ENCODE measurements around the gene ZSCAN1. TPM values are rescaled to one million over a fixed set of nuclear protein-coding genes. Genes with fewer than 3 reads are reported as not detected.

The ZSCAN1 gene
- total RNA-seq (1 to 10 TPM; 1.1 to 1.7 TPM), polyA plus RNA-seq (under 1 TPM; 0.30 to 0.63 TPM)
- long read RNA-seq, donor 1: 0 reads
- long read RNA-seq, donor 2: 0 reads
- long read RNA-seq, donor 3: 0 reads
- long read RNA-seq, donor 4: 0 reads
- long read RNA-seq, donor 5, partial matches to known transcripts: 0 of 1 reads
- long read RNA-seq, donor 5, other reads (novel, unspliced or antisense): 0 of 1 reads

- ATAC-seq (ENCODE audit: insufficient read depth, low FRiP score): no peak
- WGBS, 2 donors: 0 to 5% methylated on average over 63 to 101 of the region's 101 CpGs
- H3K27ac ChIP-seq (ENCODE audit: low read depth in 1 of 2, low read length in 1 of 2): peak within 1 kb of the TSS in 1 of 2 donors; percentile 72
- peak within 1 kb of the TSS; percentile 56 for H3K4me3 ChIP-seq
- peak; percentile 97 to 98 (median 98) for DNase-seq
- H3K9me3 ChIP-seq (ENCODE audit: control insufficient read depth in 4 of 4, insufficient read depth in 3 of 4, low read length in 3 of 4): peaks cover 0 to 64% (median 0%) of the 10 kb centered on the region in 4 donors
- peaks cover 0 to 9% (median 7%) of the 10 kb centered on the region in 5 donors for H3K4me1 ChIP-seq (ENCODE audit: control insufficient read depth in 5 of 5, insufficient read depth in 5 of 5, low read length in 5 of 5)
- peak within 1 kb of the TSS; percentile 11 to 13 for H3K9ac ChIP-seq (ENCODE audit: insufficient read depth in 1 of 2, low read length in 2 of 2)
- no peak for TF ChIP-seq CTCF (IDR thresholded peaks at IDR 0.05; ENCODE audit: control extremely low read depth, extremely low read depth)
- no peaks in the 10 kb centered on the region for H3K36me3 ChIP-seq (ENCODE audit: control insufficient read depth in 4 of 4, insufficient read depth in 4 of 4, low read length in 4 of 4)
- peaks cover 0 to 4% (median 0%) of the 10 kb centered on the region in 3 donors for H3K27me3 ChIP-seq (ENCODE audit: control insufficient read depth in 3 of 3, insufficient read depth in 3 of 3, low read length in 2 of 3)
These were observed at the start of gene ZSCAN1 for GRCh38 chr19:58033741-58034476. TSS of gene ZSCAN1 (plus strand) at chr19:58034025. CDS start at chr19:58037837, 3,812 bp downstream.

- TF ChIP-seq CTCF (IDR thresholded peaks at IDR 0.05; ENCODE audit: control extremely low read depth, extremely low read depth): no peak
- Histone ChIP-seq H3K9ac (ENCODE audit: insufficient read depth in 1 of 2, low read length in 2 of 2) (no peak overlapping the region), H3K9me3 (ENCODE audit: control insufficient read depth in 4 of 4, insufficient read depth in 3 of 4, low read length in 3 of 4) (peaks cover 2 to 65% (median 48%) of the 10 kb centered on the region in 4 donors), H3K4me1 (ENCODE audit: control insufficient read depth in 5 of 5, insufficient read depth in 5 of 5, low read length in 5 of 5) (no peaks in the 10 kb centered on the region), H3K36me3 (ENCODE audit: control insufficient read depth in 4 of 4, insufficient read depth in 4 of 4, low read length in 4 of 4) (peaks cover 28 to 86% (median 54%) of the 10 kb centered on the region in 4 donors), H3K4me3 (no peak overlapping the region), H3K27ac (ENCODE audit: low read depth in 1 of 2, low read length in 1 of 2) (no peak overlapping the region), H3K27me3 (ENCODE audit: control insufficient read depth in 3 of 3, insufficient read depth in 3 of 3, low read length in 2 of 3) (no peaks in the 10 kb centered on the region)
- ATAC-seq (ENCODE audit: insufficient read depth, low FRiP score) (no peak), DNase-seq (no peak)
- 97 to 100% methylated on average over 1 of the region's 1 CpG for WGBS, 2 donors
These were observed 41.0 kb upstream of the ZSCAN1 start for GRCh38 chr19:57992841-57993240.

- Histone ChIP-seq H3K9me3 (ENCODE audit: control insufficient read depth in 4 of 4, insufficient read depth in 3 of 4, low read length in 3 of 4) (peaks cover 0 to 53% (median 7%) of the 10 kb centered on the region in 4 donors), H3K27ac (ENCODE audit: low read depth in 1 of 2, low read length in 1 of 2) (no peak overlapping the region), H3K36me3 (ENCODE audit: control insufficient read depth in 4 of 4, insufficient read depth in 4 of 4, low read length in 4 of 4) (peaks cover 4 to 70% (median 42%) of the 10 kb centered on the region in 4 donors), H3K27me3 (ENCODE audit: control insufficient read depth in 3 of 3, insufficient read depth in 3 of 3, low read length in 2 of 3) (no peaks in the 10 kb centered on the region), H3K4me1 (ENCODE audit: control insufficient read depth in 5 of 5, insufficient read depth in 5 of 5, low read length in 5 of 5) (peaks cover 4 to 24% (median 14%) of the 10 kb centered on the region in 5 donors), H3K4me3 (peak overlapping the region; percentile 5), H3K9ac (ENCODE audit: insufficient read depth in 1 of 2, low read length in 2 of 2) (no peak overlapping the region)
- DNase-seq: no peak
- no peak for ATAC-seq (ENCODE audit: insufficient read depth, low FRiP score)
- WGBS, 2 donors: 96 to 97% methylated on average over 4 of the region's 4 CpGs
- TF ChIP-seq CTCF (IDR thresholded peaks at IDR 0.05; ENCODE audit: control extremely low read depth, extremely low read depth): no peak
These were observed 33.1 kb upstream of the ZSCAN1 start for GRCh38 chr19:58000677-58001076.

All from lung (tissue), 16 donors.